Panc1 (cell line): ENCODE measurements around the gene CMTM4. TPM values are rescaled to one million over a fixed set of nuclear protein-coding genes. Genes with fewer than 3 reads are reported as not detected.

Experiments used
- ATAC-seq: fragments of 200-7000 bp; cut with Tn5 transposase; 2 replicates; pipeline ENCODE4 v1.9.1; 2020; ENCODE audit warnings: mild to moderate bottlenecking, moderate library complexity
- BruUV-seq: library from RNA; stranded (reverse); fragments of 400-500 nt; replicated peaks from 2 replicates; lab custom pipeline; 2021; lab: Mats Ljungman, UMichigan
- CTCF ChIA-PET: fragments of 300-600 bp; sonication (Branson Sonifier 250); formaldehyde crosslinking; loops from one replicate; lab custom pipeline; 2022; ENCODE audit warnings: antibody characterized with exemption; lab: Charles Lee
- POLR2A ChIA-PET: fragments of 300-600 bp; sonication (Branson Sonifier 250); formaldehyde crosslinking; loops from one replicate; lab custom pipeline; 2022; ENCODE audit warnings: antibody characterized with exemption; lab: Charles Lee
- DNase-seq: peaks from one replicate; pipeline ENCODE4 v3.0.0-alpha.2; 2010; ENCODE audit warnings: low read depth, low spot score
- H3K27ac ChIP-seq: 2 replicates; pipeline ENCODE4 v1.5.1; 2011; ENCODE audit warnings: mild to moderate bottlenecking, low read length, inconsistent platforms
- H3K27me3 ChIP-seq: fragments of 200-500 bp; sonication (Bioruptor generic); 2 replicates; pipeline ENCODE4 v1.6.0; 2014; ENCODE audit warnings: low read length, inconsistent platforms; ENCODE audit not compliant: control insufficient read depth, insufficient read depth
- H3K36me3 ChIP-seq: fragments of 200-500 bp; sonication (Bioruptor generic); 2 replicates; pipeline ENCODE4 v1.5.1; 2014; ENCODE audit warnings: inconsistent platforms, mild to moderate bottlenecking, low read length, moderate library complexity; ENCODE audit not compliant: control insufficient read depth, insufficient read depth
- H3K4me1 ChIP-seq: 2 replicates; pipeline ENCODE4 v1.5.1; 2011; ENCODE audit warnings: inconsistent platforms, mild to moderate bottlenecking, low read length, moderate library complexity; ENCODE audit not compliant: control insufficient read depth, insufficient read depth
- H3K4me3 ChIP-seq, 2 experiments: 2 replicates each; pipeline ENCODE4 v1.5.1; 2011 to 2012; ENCODE audit warnings: low read depth in 2 of 2, low read length in 2 of 2, mild to moderate bottlenecking in 2 of 2, inconsistent platforms in 1 of 2, moderate library complexity in 1 of 2
- H3K9me3 ChIP-seq: fragments of 200-500 bp; sonication (Bioruptor generic); 2 replicates; pipeline ENCODE4 v1.5.1; 2014; ENCODE audit warnings: low read depth, mild to moderate bottlenecking, inconsistent platforms, low read length, moderate library complexity; ENCODE audit not compliant: control insufficient read depth, insufficient read depth
- POLR2AphosphoS5 ChIP-seq: IDR thresholded peaks from 2 replicates; pipeline ENCODE4 v1.6.1; 2012; ENCODE audit warnings: mild to moderate bottlenecking, low read depth, low read length, moderate library complexity
- REST ChIP-seq, 2 experiments: IDR thresholded peaks; 2 replicates each; pipeline ENCODE4 v1.6.1; 2011 to 2012; ENCODE audit warnings: low read depth in 2 of 2, control low read depth in 1 of 2, low read length in 1 of 2, mild to moderate bottlenecking in 1 of 2, moderate library complexity in 1 of 2; ENCODE audit not compliant: insufficient read depth in 1 of 2
- SIN3A ChIP-seq: IDR thresholded peaks from 2 replicates; pipeline ENCODE4 v1.6.1; 2012; ENCODE audit warnings: low read depth, mild to moderate bottlenecking, low read length, moderate library complexity, borderline replicate concordance; ENCODE audit not compliant: insufficient read depth
- TCF7L2 ChIP-seq: IDR thresholded peaks from 2 replicates; pipeline ENCODE4 v1.6.1; 2011; ENCODE audit warnings: mild to moderate bottlenecking, low read depth, low read length, inconsistent platforms
- in situ Hi-C: cut with HindIII; loops from 2 replicates; pipeline ENCODE4 v1.10.0; 2016; ENCODE audit warnings: low sequenced_read_pairs, low pct_unique_long_range_greater_than_20kb
- intact Hi-C: fragments of 100-400 bp; cut with micrococcal nuclease; formaldehyde crosslinking; loops from one replicate; pipeline ENCODE4 v1.10.0; 2022; ENCODE audit not compliant: unreplicated experiment
- total RNA-seq: library from RNA; stranded (reverse); gene quantifications from one replicate; pipeline ENCODE4 v1.2.1, GENCODE V29; 2021; ENCODE audit not compliant: unreplicated experiment
- TF ChIP-seq, protein P1 (sequence below): fragments of 450-650 bp; IDR thresholded peaks from 2 replicates; pipeline ENCODE4 v1.5.1; 2017; ENCODE audit warnings: mild to moderate bottlenecking

CMTM4 gene
- total RNA-seq, 1 experiment from 2014 or later, result 51.9 TPM

DNA sequence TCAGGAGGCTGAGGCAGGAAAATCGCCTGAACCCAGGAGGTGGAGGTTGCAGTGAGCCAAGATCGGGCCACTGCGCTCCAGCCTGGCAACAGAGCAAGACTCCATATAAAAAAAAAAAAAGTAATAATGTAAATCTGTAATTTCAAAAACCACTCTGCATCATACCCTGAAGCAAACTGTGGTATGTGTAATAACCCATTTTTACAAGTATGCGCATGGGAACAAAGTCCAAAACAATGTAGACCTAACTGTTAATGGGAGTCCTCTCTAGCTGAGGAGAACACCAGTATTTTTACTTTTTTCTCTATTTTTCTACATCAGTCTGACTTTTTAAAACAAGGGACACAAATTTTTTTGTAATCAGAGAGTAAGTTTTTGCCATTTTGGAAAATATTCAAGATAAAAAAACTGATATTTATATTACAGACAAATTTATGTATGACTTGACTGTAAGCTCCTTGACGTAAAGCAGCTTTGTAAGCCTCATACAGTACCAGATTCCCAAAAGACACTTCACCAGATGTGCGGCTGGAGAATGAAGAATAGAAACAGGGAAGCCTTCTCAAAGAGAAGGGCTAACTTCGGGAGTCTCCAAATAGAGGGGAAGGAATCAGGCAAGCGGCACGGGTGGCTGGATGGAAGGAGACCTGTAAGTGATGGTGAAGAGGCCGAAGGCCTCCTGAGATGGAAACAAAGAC, 25.7 kb downstream of the CMTM4 start:
- BruUV-seq, result no TSS peak
- intact Hi-C loops, result no loop called here

GRCh38 chr16:66668777-66669444, 27.6 kb downstream of the CMTM4 start:
- DNase-seq (no peak), ATAC-seq (no peak)
- in situ Hi-C loops (no loop called here), intact Hi-C loops (no loop called here)
- ChIA-PET CTCF (no interaction called here), POLR2A (no interaction called here)
- no peaks in the 10 kb centered on the region for H3K9me3 ChIP-seq
- no peaks in the 10 kb centered on the region for H3K4me1 ChIP-seq
- H3K36me3 ChIP-seq, result no peaks in the 10 kb centered on the region
- no peak overlapping the region for H3K4me3 ChIP-seq
- H3K27me3 ChIP-seq, result no peaks in the 10 kb centered on the region
- no TSS peak for BruUV-seq
- TF ChIP-seq POLR2AphosphoS5, result no peak
- TF ChIP-seq REST (IDR thresholded peaks at IDR 0.05; ENCODE audit: insufficient read depth in 1 of 2, low read depth in 2 of 2, low read length in 1 of 2), result no peak
- TF ChIP-seq, protein P1, sequence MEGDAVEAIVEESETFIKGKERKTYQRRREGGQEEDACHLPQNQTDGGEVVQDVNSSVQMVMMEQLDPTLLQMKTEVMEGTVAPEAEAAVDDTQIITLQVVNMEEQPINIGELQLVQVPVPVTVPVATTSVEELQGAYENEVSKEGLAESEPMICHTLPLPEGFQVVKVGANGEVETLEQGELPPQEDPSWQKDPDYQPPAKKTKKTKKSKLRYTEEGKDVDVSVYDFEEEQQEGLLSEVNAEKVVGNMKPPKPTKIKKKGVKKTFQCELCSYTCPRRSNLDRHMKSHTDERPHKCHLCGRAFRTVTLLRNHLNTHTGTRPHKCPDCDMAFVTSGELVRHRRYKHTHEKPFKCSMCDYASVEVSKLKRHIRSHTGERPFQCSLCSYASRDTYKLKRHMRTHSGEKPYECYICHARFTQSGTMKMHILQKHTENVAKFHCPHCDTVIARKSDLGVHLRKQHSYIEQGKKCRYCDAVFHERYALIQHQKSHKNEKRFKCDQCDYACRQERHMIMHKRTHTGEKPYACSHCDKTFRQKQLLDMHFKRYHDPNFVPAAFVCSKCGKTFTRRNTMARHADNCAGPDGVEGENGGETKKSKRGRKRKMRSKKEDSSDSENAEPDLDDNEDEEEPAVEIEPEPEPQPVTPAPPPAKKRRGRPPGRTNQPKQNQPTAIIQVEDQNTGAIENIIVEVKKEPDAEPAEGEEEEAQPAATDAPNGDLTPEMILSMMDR, result no peak
- no peak for TF ChIP-seq SIN3A
- TF ChIP-seq TCF7L2, result no peak
- no peak overlapping the region for H3K27ac ChIP-seq

More for the DNA sequence above, 25.7 kb downstream of the CMTM4 start:
- DNase-seq, result no peak
- no peaks in the 10 kb centered on the region for H3K36me3 ChIP-seq
- no peak overlapping the region for H3K4me3 ChIP-seq
- H3K27ac ChIP-seq, result no peak overlapping the region
- H3K27me3 ChIP-seq, result no peaks in the 10 kb centered on the region
- CTCF ChIA-PET, result interaction anchor here (0.7 kb wide), 1 partner anchor 43 kb away, joined by 5 read pairs; no protein-coding TSS in a partner anchor
- TF ChIP-seq SIN3A (no peak), POLR2AphosphoS5 (no peak), REST (IDR thresholded peaks at IDR 0.05; ENCODE audit: insufficient read depth in 1 of 2, low read depth in 2 of 2, low read length in 1 of 2) (no peak), TCF7L2 (no peak)
- TF ChIP-seq, protein P1, result no peak
- H3K4me1 ChIP-seq, result no peaks in the 10 kb centered on the region
- in situ Hi-C loops, result no loop called here
- no peak for ATAC-seq
- H3K9me3 ChIP-seq, result no peaks in the 10 kb centered on the region
- POLR2A ChIA-PET, result no interaction called here
